GM18909 (cell line): ENCODE data around the gene CAST.
"Not testable (repeated sequence)": the region's sequence is repeated elsewhere in the genome, so short reads cannot be mapped to it uniquely, and the experiment has no call there.

Source experiments
- ATAC-seq: cut with Tn5 transposase; IDR thresholded peaks from one replicate; pipeline ENCODE4 v1.9.1; 2021; ENCODE audit warnings: mild to moderate bottlenecking; ENCODE audit not compliant: unreplicated experiment, poor library complexity

CAST gene

GRCh38 chr5:96661855-96662724 lies at the start of gene CAST:
TSS of gene CAST (plus strand) at chr5:96662376. CDS start at chr5:96662423, 47 bp downstream.
- ATAC-seq = peak; percentile 65

- ATAC-seq = no peak
Measured at GRCh38 chr5:96614110-96614691, 48.0 kb upstream of the CAST start.

- no peak for ATAC-seq
Measured at GRCh38 chr5:96615223-96615622, 47.0 kb upstream of the CAST start.

GRCh38 chr5:96616801-96617200 lies 45.4 kb upstream of the CAST start:
- no peak for ATAC-seq

- ATAC-seq = not testable (repeated sequence)
Measured at GRCh38 chr5:96618311-96619016, 43.7 kb upstream of the CAST start.

- no peak for ATAC-seq
Measured at GRCh38 chr5:96619946-96620345, 42.2 kb upstream of the CAST start.

GRCh38 chr5:96624596-96624995 lies 37.6 kb upstream of the CAST start:
- ATAC-seq = no peak

- ATAC-seq = no peak
Measured at GRCh38 chr5:96625365-96625764, 36.8 kb upstream of the CAST start.

- no peak for ATAC-seq
Measured at GRCh38 chr5:96626956-96627355, 35.2 kb upstream of the CAST start.

- ATAC-seq = no peak
Measured at GRCh38 chr5:96627792-96628398, 34.3 kb upstream of the CAST start.

- no peak for ATAC-seq
Measured at GRCh38 chr5:96628406-96628805, 33.8 kb upstream of the CAST start.

GRCh38 chr5:96629774-96630173 lies 32.4 kb upstream of the CAST start:
- ATAC-seq = no peak

- no peak for ATAC-seq
Measured at GRCh38 chr5:96633820-96634219, 28.4 kb upstream of the CAST start.

GRCh38 chr5:96634881-96635280 lies 27.3 kb upstream of the CAST start:
- no peak for ATAC-seq

- no peak for ATAC-seq
Measured at GRCh38 chr5:96636046-96636445, 26.1 kb upstream of the CAST start.

- ATAC-seq = no peak
Measured at GRCh38 chr5:96636594-96636993, 25.6 kb upstream of the CAST start.

- no peak for ATAC-seq
Measured at GRCh38 chr5:96637196-96637595, 25.0 kb upstream of the CAST start.

GRCh38 chr5:96638561-96638960 lies 23.6 kb upstream of the CAST start:
- ATAC-seq = no peak

GRCh38 chr5:96640696-96641095 lies 21.5 kb upstream of the CAST start:
- ATAC-seq = no peak

GRCh38 chr5:96641368-96642280 lies 20.6 kb upstream of the CAST start:
- no peak for ATAC-seq
